Upper lobe of left lung (tissue), 4 donors: Measurements from ENCODE around the gene CEACAM18.

Experiments used
- CTCF ChIP-seq, 6 experiments: fragments of 450-650 bp in 4 of 6; fragments of 200-600 bp in 2 of 6; sonication (generic) in 2 of 6; IDR thresholded peaks; one replicate each; pipeline ENCODE4 v1.5.1; 2016 to 2019; ENCODE audit warnings: antibody characterized with exemption in 6 of 6
- POLR2A ChIP-seq, 4 donors: fragments of 450-650 bp; IDR thresholded peaks; one replicate each; pipeline ENCODE4 v1.5.1; 2016 to 2017; ENCODE audit warnings: antibody characterized with exemption in 4 of 4, mild to moderate bottlenecking in 2 of 4
- POLR2AphosphoS5 ChIP-seq, 2 donors: sonication (generic); formaldehyde crosslinking; IDR thresholded peaks; one replicate each; pipeline ENCODE4 v1.5.1; 2017; ENCODE audit warnings: antibody characterized with exemption in 2 of 2

- peak in 1 of 4 donors; percentile 23 for TF ChIP-seq POLR2A (IDR thresholded peaks at IDR 0.05)
- no peak for TF ChIP-seq CTCF (IDR thresholded peaks at IDR 0.05)
- no peak for TF ChIP-seq POLR2AphosphoS5 (IDR thresholded peaks at IDR 0.05)
Observed at GRCh38 chr19:51456541-51457290, 21.6 kb upstream of the CEACAM18 start.
